Stomach (tissue), 9 donors: ENCODE results near the gene SNX17. TPM values are rescaled to one million over a fixed set of nuclear protein-coding genes. Genes with fewer than 3 reads are reported as not detected.
A peak's percentile ranks its signal among the peaks of the same experiment; 100 is the strongest.

Source experiments
- DNase-seq, 2 donors: peaks; one replicate each; pipeline versions ENCODE4 v3.0.0 to v3.0.0-alpha.2; 2013 to 2019
- H3K27ac ChIP-seq, 5 donors: fragments of 200-600 bp in 4 of 5; sonication (generic) in 4 of 5; one replicate each; pipeline ENCODE4 v1.5.1; 2013 to 2019; ENCODE audit warnings: mild to moderate bottlenecking in 1 of 5, moderate library complexity in 1 of 5
- H3K27me3 ChIP-seq, 3 donors: fragments of 200-600 bp; sonication (generic); one replicate each; pipeline ENCODE4 v1.5.1; 2017 to 2019; ENCODE audit warnings: mixed run types in 1 of 3
- H3K36me3 ChIP-seq, 4 donors: fragments of 200-600 bp; sonication (generic); 1 replicate in 3 of 4; 2 replicates in 1 of 4; pipeline ENCODE4 v1.5.1; 2016 to 2019
- H3K4me1 ChIP-seq, 4 donors: fragments of 200-600 bp; sonication (generic); one replicate each; pipeline ENCODE4 v1.5.1; 2016 to 2019
- H3K4me3 ChIP-seq, 4 donors: fragments of 200-600 bp; sonication (generic) in 3 of 4; one replicate each; pipeline ENCODE4 v1.5.1; 2016 to 2019; ENCODE audit warnings: mild to moderate bottlenecking in 1 of 4
- H3K9me3 ChIP-seq, 4 donors: fragments of 200-600 bp; sonication (generic); one replicate each; pipeline ENCODE4 v1.5.1; 2016 to 2019
- EP300 ChIP-seq: sonication (generic); formaldehyde crosslinking; IDR thresholded peaks from one replicate; pipeline ENCODE4 v1.6.1; 2017; ENCODE audit warnings: antibody characterized with exemption
- POLR2A ChIP-seq, 4 donors: fragments of 450-650 bp; IDR thresholded peaks; one replicate each; pipeline ENCODE4 v1.6.1; 2016; ENCODE audit warnings: antibody characterized with exemption in 4 of 4, control low read depth in 2 of 4, mild to moderate bottlenecking in 1 of 4, moderate library complexity in 1 of 4
- POLR2AphosphoS5 ChIP-seq, 3 donors: sonication (generic); formaldehyde crosslinking; IDR thresholded peaks; one replicate each; pipeline ENCODE4 v1.6.1; 2016; ENCODE audit warnings: antibody characterized with exemption in 3 of 3
- WGBS, 5 donors: extraction: QIAGEN DNeasy Blood & Tissue Kit in 3 of 5; methylation state at CpG; one replicate each; pipeline versions ENCODE4 v1.1.5 to v1.1.7; 2013 to 2018; 5-methylcytosine and 5-hydroxymethylcytosine counted together
- intact Hi-C: fragments of 100-400 bp; cut with DNase I; formaldehyde crosslinking; loops from one replicate; pipeline ENCODE4 v1.15.1; 2023; ENCODE audit warnings: low total_unique reads
- polyA plus RNA-seq, 3 donors: library from polyadenylated mRNA; stranded (reverse); fragments of 200-250 nt; gene quantifications; one replicate each; pipeline ENCODE4 v1.2.3, GENCODE V29; 2013
- total RNA-seq, 5 donors: library from RNA; depleted of rRNA; stranded (reverse); fragments of >200 nt; gene quantifications; one replicate each; pipeline versions ENCODE4 v1.1.0 to v1.2.3, GENCODE V29; 2014 to 2016
- TF ChIP-seq, protein P1 (sequence below), 7 experiments: fragments of 450-650 bp in 4 of 7; fragments of 200-600 bp in 3 of 7; sonication (generic) in 3 of 7; IDR thresholded peaks; one replicate each; pipeline ENCODE4 v1.5.1; 2016 to 2019; ENCODE audit warnings: antibody characterized with exemption in 7 of 7, control low read depth in 2 of 7, mild to moderate bottlenecking in 1 of 7
- donor health status: healthy with polysubstance abuse.
- donor health status: Bipolar disorder and iron deficiency.
- donor health status: healthy.

SNX17 gene
- total and polyA plus RNA-seq, 8 donors, result 28.6 to 70.4 (median 68.0) TPM

DNA sequence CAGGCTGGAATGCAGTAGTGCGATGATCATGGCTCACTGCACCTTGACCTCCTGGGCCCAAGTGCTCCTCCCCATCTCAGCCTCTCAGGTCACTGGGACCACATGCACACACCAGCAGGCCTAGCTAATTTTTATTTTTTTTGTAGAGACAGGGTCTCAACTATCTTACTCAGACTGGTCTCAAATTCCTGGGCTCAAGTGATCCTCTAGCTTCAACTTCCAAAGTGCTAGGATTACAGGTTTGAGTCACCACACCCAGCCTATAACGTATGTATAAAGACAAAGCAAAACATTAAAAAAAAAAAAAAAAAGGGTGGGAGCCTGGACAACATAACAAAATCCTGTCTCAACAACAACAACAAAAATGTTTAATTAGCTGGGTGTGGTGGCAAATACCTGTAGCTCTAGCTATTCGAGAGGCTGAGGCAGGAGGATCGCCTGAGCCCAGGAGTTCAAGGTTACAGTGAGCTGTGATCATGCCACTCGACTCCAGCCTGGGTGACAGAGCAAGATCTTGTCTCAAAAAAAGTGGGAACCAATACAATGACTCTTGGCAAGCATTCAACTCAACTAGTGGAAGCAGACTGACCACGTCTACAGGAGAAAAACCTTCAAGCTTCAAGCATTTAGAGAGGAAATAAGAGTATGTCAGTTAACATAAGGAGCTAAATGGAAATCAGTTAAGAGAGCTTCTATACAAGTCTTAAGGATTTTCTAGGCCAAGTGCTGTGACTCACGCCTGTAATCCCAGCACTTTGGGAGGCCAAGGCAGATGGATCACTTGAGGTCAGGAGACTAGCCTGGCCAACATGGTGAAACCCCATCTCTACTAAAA is 16.4 kb upstream of the SNX17 start:
- Histone ChIP-seq H3K27ac (peak overlapping the region in 1 of 5 donors; percentile 18), H3K9me3 (no peaks in the 10 kb centered on the region), H3K4me3 (no peak overlapping the region), H3K27me3 (no peaks in the 10 kb centered on the region), H3K36me3 (peaks cover 0 to 10% (median 3%) of the 10 kb centered on the region in 4 donors), H3K4me1 (peaks cover 24 to 76% (median 60%) of the 10 kb centered on the region in 4 donors)
- no peak for DNase-seq
- 65 to 76% (median 71%) methylated on average over 7 of the region's 7 CpGs for WGBS, 5 donors
- TF ChIP-seq POLR2AphosphoS5 (IDR thresholded peaks at IDR 0.05) (no peak), EP300 (no peak), POLR2A (IDR thresholded peaks at IDR 0.05) (no peak)
- TF ChIP-seq, protein P1, sequence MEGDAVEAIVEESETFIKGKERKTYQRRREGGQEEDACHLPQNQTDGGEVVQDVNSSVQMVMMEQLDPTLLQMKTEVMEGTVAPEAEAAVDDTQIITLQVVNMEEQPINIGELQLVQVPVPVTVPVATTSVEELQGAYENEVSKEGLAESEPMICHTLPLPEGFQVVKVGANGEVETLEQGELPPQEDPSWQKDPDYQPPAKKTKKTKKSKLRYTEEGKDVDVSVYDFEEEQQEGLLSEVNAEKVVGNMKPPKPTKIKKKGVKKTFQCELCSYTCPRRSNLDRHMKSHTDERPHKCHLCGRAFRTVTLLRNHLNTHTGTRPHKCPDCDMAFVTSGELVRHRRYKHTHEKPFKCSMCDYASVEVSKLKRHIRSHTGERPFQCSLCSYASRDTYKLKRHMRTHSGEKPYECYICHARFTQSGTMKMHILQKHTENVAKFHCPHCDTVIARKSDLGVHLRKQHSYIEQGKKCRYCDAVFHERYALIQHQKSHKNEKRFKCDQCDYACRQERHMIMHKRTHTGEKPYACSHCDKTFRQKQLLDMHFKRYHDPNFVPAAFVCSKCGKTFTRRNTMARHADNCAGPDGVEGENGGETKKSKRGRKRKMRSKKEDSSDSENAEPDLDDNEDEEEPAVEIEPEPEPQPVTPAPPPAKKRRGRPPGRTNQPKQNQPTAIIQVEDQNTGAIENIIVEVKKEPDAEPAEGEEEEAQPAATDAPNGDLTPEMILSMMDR (IDR thresholded peaks at IDR 0.05), result no peak
- intact Hi-C loops, result no loop called here

DNA sequence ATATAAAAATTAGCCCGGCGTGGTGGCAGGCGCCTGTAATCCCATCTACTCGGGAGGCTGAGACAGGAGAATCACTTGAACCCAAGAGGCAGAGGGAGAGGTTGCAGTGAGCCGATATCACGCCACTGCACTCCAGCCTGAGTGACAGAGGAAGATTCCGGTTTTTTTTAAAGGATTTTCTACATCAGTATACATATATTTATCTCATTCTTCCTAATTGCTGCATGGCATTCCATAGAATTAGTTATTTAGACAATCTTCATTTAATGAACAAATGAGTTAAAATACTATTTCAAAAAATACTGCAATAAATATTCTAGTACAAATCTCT is 15.9 kb upstream of the SNX17 start:
- WGBS, 5 donors, result 71 to 92% (median 89%) methylated on average over 7 of the region's 7 CpGs
- TF ChIP-seq, protein P1 (IDR thresholded peaks at IDR 0.05), result no peak
- no peak for TF ChIP-seq EP300
- no peak for TF ChIP-seq POLR2AphosphoS5 (IDR thresholded peaks at IDR 0.05)
- TF ChIP-seq POLR2A (IDR thresholded peaks at IDR 0.05), result no peak
- Histone ChIP-seq H3K27ac (peak overlapping the region in 1 of 5 donors; percentile 18), H3K9me3 (no peaks in the 10 kb centered on the region), H3K27me3 (no peaks in the 10 kb centered on the region), H3K4me3 (no peak overlapping the region), H3K36me3 (peaks cover 0 to 6% (median 3%) of the 10 kb centered on the region in 4 donors), H3K4me1 (peaks cover 24 to 76% (median 60%) of the 10 kb centered on the region in 4 donors)
- intact Hi-C loops, result no loop called here
- no peak for DNase-seq

DNA sequence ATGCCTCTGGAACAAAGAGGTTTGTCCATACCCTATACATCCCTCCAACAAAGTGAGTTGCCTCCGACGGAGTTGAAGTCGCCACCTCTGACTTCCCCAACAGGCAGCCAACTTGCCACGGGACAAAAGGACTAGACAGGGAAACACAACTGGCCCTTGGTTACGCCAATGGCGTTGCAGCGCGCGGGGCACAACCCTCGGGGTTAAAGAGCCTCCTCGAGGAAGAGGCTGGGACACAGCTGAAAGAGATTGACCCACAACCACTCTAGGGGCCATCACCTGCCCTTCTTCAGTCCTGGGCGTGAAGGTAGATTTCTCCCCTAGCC is 14.4 kb upstream of the SNX17 start:
- Histone ChIP-seq H3K36me3 (no peaks in the 10 kb centered on the region), H3K27ac (peak overlapping the region; percentile 90 to 97 (median 94)), H3K4me1 (peaks cover 24 to 65% (median 53%) of the 10 kb centered on the region in 4 donors), H3K9me3 (no peaks in the 10 kb centered on the region), H3K4me3 (peak overlapping the region; percentile 92 to 99 (median 96)), H3K27me3 (no peaks in the 10 kb centered on the region)
- intact Hi-C loops, result no loop called here
- WGBS, 5 donors, result 0 to 2% (median 1%) methylated on average over 12 of the region's 12 CpGs
- DNase-seq, result peak; percentile 43 to 68
- no peak for TF ChIP-seq POLR2AphosphoS5 (IDR thresholded peaks at IDR 0.05)
- no peak for TF ChIP-seq POLR2A (IDR thresholded peaks at IDR 0.05)
- TF ChIP-seq EP300, result no peak
- TF ChIP-seq, protein P1 (IDR thresholded peaks at IDR 0.05), result no peak

DNA sequence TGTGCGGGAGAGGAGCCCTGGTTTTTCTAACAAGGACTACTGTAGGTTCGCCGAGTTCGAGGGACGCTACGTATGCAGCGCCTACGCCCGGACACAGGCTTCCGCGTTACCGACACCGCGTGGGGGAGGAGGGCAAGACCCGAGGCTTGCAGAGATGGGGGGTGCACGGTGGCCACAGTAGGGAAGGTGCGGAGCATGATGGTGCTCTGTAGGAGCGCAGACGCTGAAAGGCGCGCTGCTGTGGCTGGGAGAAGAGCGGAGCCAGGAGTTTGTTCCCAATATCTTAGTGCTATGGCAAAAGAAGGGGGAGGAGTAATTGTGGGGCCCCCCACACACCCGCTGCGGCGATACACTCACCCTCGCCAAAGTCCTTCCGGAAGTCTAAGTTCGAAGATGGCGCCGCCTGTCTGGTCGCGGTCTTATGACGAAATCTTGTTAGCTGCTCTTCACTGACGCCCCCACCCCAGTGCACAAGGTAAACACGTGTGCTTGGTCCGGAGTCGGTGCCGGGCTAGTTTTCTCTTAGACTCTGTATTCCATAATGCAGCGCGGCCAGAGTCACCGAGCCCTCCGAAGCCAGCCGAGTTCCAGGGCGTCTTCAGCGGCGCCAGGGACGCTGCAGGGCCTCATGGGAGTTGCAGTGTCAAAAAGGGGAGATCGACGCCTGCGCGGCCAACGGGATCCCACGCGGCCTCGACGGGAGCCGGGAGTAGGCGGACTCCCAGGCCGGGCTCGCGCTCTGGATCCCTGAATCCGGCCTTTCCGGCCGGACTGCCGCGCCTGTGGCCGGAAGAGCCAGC is 13.8 kb upstream of the SNX17 start, which contains the start of gene GTF3C2:
Gene GTF3C2 (minus strand): TSS at position 383 of the 800 bp plus-strand sequence. CDS start 13,210 bp downstream, outside the sequence.
- TF ChIP-seq POLR2A (IDR thresholded peaks at IDR 0.05) (peak in 1 of 4 donors; percentile 62), POLR2AphosphoS5 (IDR thresholded peaks at IDR 0.05) (peak; percentile 26 to 89 (median 77)), EP300 (no peak)
- TF ChIP-seq, protein P1 (IDR thresholded peaks at IDR 0.05), result peak in 3 of 7 experiments; percentile 8 to 22 (median 15)
- peak; percentile 95 to 99 for DNase-seq
- H3K27me3 ChIP-seq, result no peaks in the 10 kb centered on the region
- 0% methylated on average over 53 to 67 of the region's 67 CpGs for WGBS, 5 donors
- H3K27ac ChIP-seq, result peak within 1 kb of the TSS; percentile 90 to 97 (median 94)
- peaks cover 24 to 59% (median 50%) of the 10 kb centered on the region in 4 donors for H3K4me1 ChIP-seq
- peak within 1 kb of the TSS; percentile 92 to 99 (median 96) for H3K4me3 ChIP-seq
- no peaks in the 10 kb centered on the region for H3K36me3 ChIP-seq
- no peaks in the 10 kb centered on the region for H3K9me3 ChIP-seq
- intact Hi-C loops, result no loop called here
